ENCODE data around the gene COBL. TPM values are rescaled to one million over a fixed set of nuclear protein-coding genes. Genes with fewer than 3 reads are reported as not detected.

The COBL gene
- total and polyA plus RNA-seq, 2 of the 8 experiments (the other 6 are each of a cell fraction or from before 2014, with no cell fraction given) = 13.8 to 40.4 TPM

- Histone ChIP-seq H3K56ac (replicated peaks; ENCODE audit: insufficient read length, low read depth, low read length) (no peak overlapping the region), H4K5ac (ENCODE audit: insufficient read length, low read depth, low read length) (no peak overlapping the region), H2BK20ac (ENCODE audit: low read length) (no peak overlapping the region), H2BK15ac (ENCODE audit: low read length) (no peak overlapping the region), H2BK5ac (ENCODE audit: low read depth, low read length) (no peak overlapping the region), H3K4me2 (ENCODE audit: insufficient read depth in 1 of 2, low read depth in 2 of 2, low read length in 2 of 2) (no peak overlapping the region), H3K23me2 (ENCODE audit: low read depth, low read length) (no peaks in the 10 kb centered on the region; the same call in 1 of the 2 replicates), H4K20me1 (replicated peaks in 1 of 2; ENCODE audit: control insufficient read depth in 1 of 2, insufficient read depth in 2 of 2, low read length in 2 of 2) (peaks cover 3 to 13% of the 10 kb centered on the region in 2 experiments), H2BK120ac (replicated peaks; ENCODE audit: low read depth, low read length) (no peak overlapping the region), H3K4me1 (replicated peaks in 1 of 4; ENCODE audit: control insufficient read depth in 3 of 4, insufficient read depth in 4 of 4, low read length in 3 of 4) (peaks cover 0 to 13% (median 4%) of the 10 kb centered on the region in 4 experiments; a peak in 3 of 7 replicates), H3K79me2 (ENCODE audit: control insufficient read depth in 1 of 2, insufficient read depth in 2 of 2, low read length in 2 of 2) (peaks cover 0 to 58% of the 10 kb centered on the region in 2 experiments; a peak in 3 of 4 replicates), H3K27ac (ENCODE audit: low read depth, low read length) (no peak overlapping the region), H3K9ac (replicated peaks in 1 of 4; ENCODE audit: extremely low read depth in 1 of 4, low read depth in 3 of 4, low read length in 3 of 4) (no peak overlapping the region), H3K36me3 (ENCODE audit: control insufficient read depth in 2 of 4, insufficient read depth in 4 of 4, low read length in 3 of 4) (no peaks in the 10 kb centered on the region; a peak in 1 of 8 replicates), H2AK5ac (ENCODE audit: low read depth, low read length) (no peak overlapping the region), H4K91ac (replicated peaks; ENCODE audit: insufficient read length, low read length) (no peak overlapping the region), H3K4me3 (ENCODE audit: extremely low read depth in 1 of 4, insufficient read depth in 2 of 4, low read depth in 3 of 4, low read length in 4 of 4) (no peak overlapping the region), H2BK12ac (ENCODE audit: low read depth, low read length) (no peak overlapping the region), H3K23ac (ENCODE audit: insufficient read length) (no peak overlapping the region), H3K79me1 (ENCODE audit: low read depth, low read length) (peaks cover 10% of the 10 kb centered on the region), H3K9me3 (ENCODE audit: insufficient read depth in 2 of 2, low read depth in 1 of 2, low read length in 1 of 2) (no peaks in the 10 kb centered on the region), H2AFZ (ENCODE audit: low read length) (no peak overlapping the region), H4K8ac (ENCODE audit: extremely low read depth, insufficient read depth, low read length) (no peak overlapping the region; the same call in 1 of the 2 replicates), H3K4ac (replicated peaks; ENCODE audit: insufficient read length, low read depth, low read length) (no peak overlapping the region), H3K18ac (ENCODE audit: extremely low read depth, low read length) (no peak overlapping the region), H3K14ac (ENCODE audit: insufficient read length) (no peak overlapping the region), H3K27me3 (replicated peaks in 1 of 4; ENCODE audit: control insufficient read depth in 3 of 4, extremely low read depth in 1 of 4, insufficient read depth in 3 of 4, low read length in 3 of 4) (no peaks in the 10 kb centered on the region)
- FAIRE-seq (no peak), DNase-seq (ENCODE audit: low read depth in 1 of 2, low spot score in 2 of 2) (peak in 1 of 2 experiments; percentile 44)
- ChIA-PET POLR2A (ENCODE audit: partially characterized antibody) (interaction anchor here (2.5 kb wide), 1 partner anchor 44 kb away, joined by 9 read pairs; no protein-coding TSS in a partner anchor), CTCF (ENCODE audit: partially characterized antibody) (no interaction called here)
- 91% methylated on average over 12 of the region's 12 CpGs; no CpG with 5 or more reads in 1 of the 2 experiments for WGBS, 2 experiments (ENCODE audit: extremely low coverage in 1 of 2, insufficient coverage in 1 of 2, insufficient read length in 1 of 2, insufficient replicate concordance in 2 of 2, low coverage in 1 of 2, low lambda C conversion rate in 2 of 2, missing lambda C conversion rate in 1 of 2)
- TF ChIP-seq SUZ12 (IDR thresholded peaks at IDR 0.05; ENCODE audit: low read length) = no peak
- TF ChIP-seq E2F6 (IDR thresholded peaks at IDR 0.05) = no peak
- TF ChIP-seq EP300 (IDR thresholded peaks at IDR 0.05; ENCODE audit: borderline replicate concordance in 1 of 2, low read depth in 2 of 2, low read length in 2 of 2) = no peak
- no peak for TF ChIP-seq TAF7 (optimal IDR thresholded peaks at IDR 0.05; ENCODE audit: borderline replicate concordance, low read depth, low read length)
- no peak for TF ChIP-seq USF2 (IDR thresholded peaks at IDR 0.05; ENCODE audit: low read length)
- TF ChIP-seq RAD21 (IDR thresholded peaks at IDR 0.05 in 1 of 2, conservative IDR thresholded peaks at IDR 0.05 in 1 of 2; ENCODE audit: low read depth in 2 of 2, low read length in 2 of 2) = no peak
- TF ChIP-seq SP4 (IDR thresholded peaks at IDR 0.05; ENCODE audit: low read length) = no peak
- TF ChIP-seq JUN (IDR thresholded peaks at IDR 0.05; ENCODE audit: low read depth, low read length) = no peak
- no peak for TF ChIP-seq RBBP5 (IDR thresholded peaks at IDR 0.05; ENCODE audit: borderline replicate concordance, low read depth, low read length)
Measured at GRCh38 chr7:51265066-51265907, 51.3 kb downstream of the COBL start.
